Neural crest cell (in vitro differentiated cells): ENCODE data around the gene SMIM20. TPM values are rescaled to one million over a fixed set of nuclear protein-coding genes. Genes with fewer than 3 reads are reported as not detected.

ENCODE experiments used
- DNase-seq: peaks from one replicate; pipeline ENCODE4 v3.0.0; 2021; ENCODE audit warnings: low read depth, mixed read lengths, low spot score
- H3K27ac Mint-ChIP-seq: one replicate; pipeline ENCODE4 v1.8.0; 2021; ENCODE audit warnings: mild to moderate bottlenecking, mixed read lengths; ENCODE audit not compliant: unreplicated experiment
- H3K27me3 Mint-ChIP-seq: 2 replicates; pipeline ENCODE4 v1.8.0; 2021; ENCODE audit warnings: low read depth, mild to moderate bottlenecking, mixed read lengths
- H3K36me3 Mint-ChIP-seq: 2 replicates; pipeline ENCODE4 v1.8.0; 2021; ENCODE audit warnings: low read depth, mild to moderate bottlenecking, mixed read lengths
- H3K4me1 Mint-ChIP-seq: 2 replicates; pipeline ENCODE4 v1.8.0; 2021; ENCODE audit warnings: mixed read lengths
- H3K4me3 Mint-ChIP-seq: one replicate; pipeline ENCODE4 v1.8.0; 2021; ENCODE audit warnings: mild to moderate bottlenecking, mixed read lengths
- H3K9me3 Mint-ChIP-seq: 2 replicates; pipeline ENCODE4 v1.8.0; 2021; ENCODE audit warnings: mixed read lengths
- total RNA-seq: library from RNA; stranded (reverse); gene quantifications from 2 replicates; pipeline ENCODE4 v1.2.1, GENCODE V29; 2021
- TF ChIP-seq, protein P1 (sequence below): fragments of 200-600 bp; sonication (generic); conservative IDR thresholded peaks from 2 replicates; pipeline ENCODE4 v1.5.0; 2021; ENCODE audit warnings: antibody characterized with exemption, mild to moderate bottlenecking

The SMIM20 gene
- total RNA-seq, 1 donor from 2014 or later, result 24.9 TPM

DNA sequence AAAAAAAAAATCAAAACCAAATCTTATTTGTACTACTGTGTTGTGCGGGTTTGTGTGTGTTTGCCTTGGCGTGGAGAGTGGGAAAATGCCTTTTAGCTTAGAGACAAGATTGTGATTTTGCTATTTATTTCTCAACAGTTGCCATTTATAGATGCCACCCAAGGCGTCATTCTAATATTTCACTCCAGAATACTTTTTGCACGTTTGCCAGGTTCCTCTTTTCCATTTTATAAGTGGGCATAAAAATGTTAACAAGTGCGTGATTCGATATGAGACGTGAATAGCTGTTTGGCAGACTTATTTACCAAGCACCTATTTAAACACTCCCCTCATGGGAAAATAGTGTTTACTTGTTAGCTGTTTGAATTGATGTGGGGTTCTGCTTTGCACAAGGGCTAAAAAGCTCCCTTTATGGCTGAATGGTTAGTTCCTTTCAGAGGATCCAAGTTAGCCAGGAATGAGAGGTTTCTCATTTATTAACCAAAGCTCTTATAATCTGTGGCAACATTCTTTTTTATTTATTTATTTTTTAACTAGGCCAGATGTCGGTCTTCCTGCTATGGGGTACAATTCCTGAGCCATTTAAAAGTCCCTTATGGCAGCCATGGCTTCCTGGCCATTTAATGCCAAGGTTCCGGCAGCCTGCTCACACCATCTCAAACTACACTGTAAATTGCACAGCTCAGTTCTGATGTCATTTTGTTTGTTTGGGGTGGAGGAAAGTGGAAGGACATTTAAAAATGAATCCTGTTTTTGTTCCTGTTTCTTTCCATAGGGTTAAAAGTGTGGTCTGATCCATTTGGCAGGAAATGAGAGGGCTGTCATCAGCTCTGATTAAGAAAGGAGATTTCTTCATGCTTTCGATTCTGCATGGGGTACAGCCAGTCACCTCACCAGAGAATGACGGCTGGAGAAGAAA, 14.6 kb downstream of the SMIM20 start:
- peaks cover 30% of the 10 kb centered on the region for H3K4me1 Mint-ChIP-seq
- H3K36me3 Mint-ChIP-seq, result peaks cover 4% of the 10 kb centered on the region
- H3K4me3 Mint-ChIP-seq, result no peak overlapping the region
- H3K9me3 Mint-ChIP-seq, result no peaks in the 10 kb centered on the region
- TF ChIP-seq, protein P1, sequence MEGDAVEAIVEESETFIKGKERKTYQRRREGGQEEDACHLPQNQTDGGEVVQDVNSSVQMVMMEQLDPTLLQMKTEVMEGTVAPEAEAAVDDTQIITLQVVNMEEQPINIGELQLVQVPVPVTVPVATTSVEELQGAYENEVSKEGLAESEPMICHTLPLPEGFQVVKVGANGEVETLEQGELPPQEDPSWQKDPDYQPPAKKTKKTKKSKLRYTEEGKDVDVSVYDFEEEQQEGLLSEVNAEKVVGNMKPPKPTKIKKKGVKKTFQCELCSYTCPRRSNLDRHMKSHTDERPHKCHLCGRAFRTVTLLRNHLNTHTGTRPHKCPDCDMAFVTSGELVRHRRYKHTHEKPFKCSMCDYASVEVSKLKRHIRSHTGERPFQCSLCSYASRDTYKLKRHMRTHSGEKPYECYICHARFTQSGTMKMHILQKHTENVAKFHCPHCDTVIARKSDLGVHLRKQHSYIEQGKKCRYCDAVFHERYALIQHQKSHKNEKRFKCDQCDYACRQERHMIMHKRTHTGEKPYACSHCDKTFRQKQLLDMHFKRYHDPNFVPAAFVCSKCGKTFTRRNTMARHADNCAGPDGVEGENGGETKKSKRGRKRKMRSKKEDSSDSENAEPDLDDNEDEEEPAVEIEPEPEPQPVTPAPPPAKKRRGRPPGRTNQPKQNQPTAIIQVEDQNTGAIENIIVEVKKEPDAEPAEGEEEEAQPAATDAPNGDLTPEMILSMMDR, result no peak
- H3K27me3 Mint-ChIP-seq, result no peaks in the 10 kb centered on the region
- H3K27ac Mint-ChIP-seq, result no peak overlapping the region
- DNase-seq, result no peak

GRCh38 chr4:25929298-25929686, 15.3 kb downstream of the SMIM20 start:
- Mint-ChIP-seq H3K4me1 (peaks cover 30% of the 10 kb centered on the region), H3K9me3 (no peaks in the 10 kb centered on the region), H3K27ac (no peak overlapping the region), H3K4me3 (no peak overlapping the region), H3K27me3 (no peaks in the 10 kb centered on the region), H3K36me3 (peaks cover 4% of the 10 kb centered on the region)
- TF ChIP-seq, protein P1, result no peak
- no peak for DNase-seq

GRCh38 chr4:25930731-25931354, 16.8 kb downstream of the SMIM20 start:
- Mint-ChIP-seq H3K4me3 (no peak overlapping the region), H3K9me3 (no peaks in the 10 kb centered on the region), H3K27me3 (no peaks in the 10 kb centered on the region), H3K27ac (no peak overlapping the region), H3K4me1 (peaks cover 30% of the 10 kb centered on the region), H3K36me3 (peaks cover 4% of the 10 kb centered on the region)
- TF ChIP-seq, protein P1, result no peak
- no peak for DNase-seq

DNA sequence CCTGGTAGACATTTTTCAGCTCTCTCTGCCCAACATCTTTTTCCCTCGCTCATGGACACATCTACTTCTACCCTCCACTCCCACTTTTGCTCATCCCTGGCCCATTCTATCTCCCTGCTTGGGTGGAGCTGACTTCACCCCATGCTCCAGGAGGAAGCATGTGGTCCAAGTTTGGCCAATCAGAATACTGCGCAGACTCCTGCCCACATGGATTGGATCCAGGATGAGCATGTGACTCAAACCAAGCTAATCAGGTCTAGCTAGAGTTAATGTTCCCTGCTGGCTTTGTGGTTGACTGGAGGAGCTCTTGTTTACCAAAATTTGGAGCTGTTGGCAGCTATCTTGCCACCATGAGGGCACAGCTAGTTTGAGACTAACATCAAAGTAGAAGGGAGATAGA, 22.7 kb downstream of the SMIM20 start:
- Mint-ChIP-seq H3K27ac (no peak overlapping the region), H3K9me3 (peaks cover 8% of the 10 kb centered on the region), H3K36me3 (no peaks in the 10 kb centered on the region), H3K4me3 (no peak overlapping the region), H3K4me1 (peaks cover 4% of the 10 kb centered on the region), H3K27me3 (no peaks in the 10 kb centered on the region)
- DNase-seq, result no peak
- TF ChIP-seq, protein P1, result no peak

GRCh38 chr4:25937801-25938200, 23.8 kb downstream of the SMIM20 start:
- Mint-ChIP-seq H3K27me3 (no peaks in the 10 kb centered on the region), H3K4me1 (peaks cover 6% of the 10 kb centered on the region), H3K36me3 (no peaks in the 10 kb centered on the region), H3K27ac (no peak overlapping the region), H3K9me3 (peaks cover 8% of the 10 kb centered on the region), H3K4me3 (no peak overlapping the region)
- TF ChIP-seq, protein P1, result no peak
- DNase-seq, result no peak
